Gastrocnemius medialis (tissue), 4 donors: ENCODE measurements around the gene AMH. TPM values are rescaled to one million over a fixed set of nuclear protein-coding genes. Genes with fewer than 3 reads are reported as not detected.

Experiments used
- ATAC-seq, 2 donors: fragments of 150-250 bp; one replicate each; pipeline ENCODE4 v1.9.1; 2016
- DNase-seq, 2 donors: peaks; one replicate each; pipeline ENCODE4 v3.0.0-alpha.2; 2019
- H3K27ac ChIP-seq, 4 donors: fragments of 200-600 bp; sonication (generic); 1 replicate in 1 of 4; 2 replicates in 3 of 4; pipeline ENCODE4 v1.5.1; 2016 to 2018; ENCODE audit warnings: mild to moderate bottlenecking in 2 of 4, moderate library complexity in 1 of 4
- H3K27me3 ChIP-seq, 3 donors: fragments of 200-600 bp; sonication (generic) in 2 of 3; 1 replicate in 1 of 3; 2 replicates in 2 of 3; pipeline versions ENCODE4 v1.5.1 to v1.6.0; 2016 to 2019; ENCODE audit warnings: mild to moderate bottlenecking in 1 of 3, moderate library complexity in 1 of 3
- H3K36me3 ChIP-seq, 2 donors: fragments of 200-600 bp; sonication (generic) in 1 of 2; one replicate each; pipeline ENCODE4 v1.5.1; 2017 to 2018
- H3K4me1 ChIP-seq, 2 donors: fragments of 200-600 bp; sonication (generic) in 1 of 2; one replicate each; pipeline ENCODE4 v1.5.1; 2016 to 2017; ENCODE audit warnings: mild to moderate bottlenecking in 2 of 2
- H3K4me3 ChIP-seq, 4 donors: fragments of 200-600 bp; sonication (generic) in 3 of 4; 1 replicate in 1 of 4; 2 replicates in 3 of 4; pipeline ENCODE4 v1.5.1; 2016 to 2019; ENCODE audit warnings: mild to moderate bottlenecking in 2 of 4
- H3K9me3 ChIP-seq, 3 donors: fragments of 200-600 bp; sonication (generic) in 2 of 3; 1 replicate in 1 of 3; 2 replicates in 2 of 3; pipeline ENCODE4 v1.5.1; 2016 to 2019
- CTCF ChIP-seq, 5 experiments: fragments of 450-650 bp in 3 of 5; fragments of 200-600 bp in 2 of 5; sonication (generic) in 2 of 5; IDR thresholded peaks in 4 of 5; conservative IDR thresholded peaks in 1 of 5; 1 replicate in 4 of 5; 2 replicates in 1 of 5; pipeline ENCODE4 v1.5.1; 2016 to 2019; ENCODE audit warnings: antibody characterized with exemption in 5 of 5, mild to moderate bottlenecking in 3 of 5, moderate library complexity in 3 of 5
- POLR2A ChIP-seq, 2 donors: fragments of 450-650 bp; IDR thresholded peaks; one replicate each; pipeline ENCODE4 v1.6.1; 2017; ENCODE audit warnings: antibody characterized with exemption in 2 of 2, mild to moderate bottlenecking in 2 of 2, moderate library complexity in 2 of 2
- in situ Hi-C, 4 donors: fragments of 200-750 bp; cut with MboI; loops; one replicate each; pipeline versions ENCODE4 v1.15.0 to v1.8.0; 2017; ENCODE audit warnings: low sequenced_read_pairs in 4 of 4
- intact Hi-C: fragments of 100-400 bp; cut with DNase I; formaldehyde crosslinking; loops from one replicate; pipeline ENCODE4 v1.15.1; 2023; ENCODE audit warnings: low total_unique reads
- total RNA-seq, 4 donors: library from RNA; depleted of rRNA; stranded (reverse); fragments of >200 nt; gene quantifications; one replicate each; pipeline versions ENCODE4 v1.1.0 to v1.2.3, GENCODE V29; 2016

AMH gene
- total RNA-seq, 4 donors from 2014 or later: 0.80 to 3.9 (median 1.2) TPM

DNA sequence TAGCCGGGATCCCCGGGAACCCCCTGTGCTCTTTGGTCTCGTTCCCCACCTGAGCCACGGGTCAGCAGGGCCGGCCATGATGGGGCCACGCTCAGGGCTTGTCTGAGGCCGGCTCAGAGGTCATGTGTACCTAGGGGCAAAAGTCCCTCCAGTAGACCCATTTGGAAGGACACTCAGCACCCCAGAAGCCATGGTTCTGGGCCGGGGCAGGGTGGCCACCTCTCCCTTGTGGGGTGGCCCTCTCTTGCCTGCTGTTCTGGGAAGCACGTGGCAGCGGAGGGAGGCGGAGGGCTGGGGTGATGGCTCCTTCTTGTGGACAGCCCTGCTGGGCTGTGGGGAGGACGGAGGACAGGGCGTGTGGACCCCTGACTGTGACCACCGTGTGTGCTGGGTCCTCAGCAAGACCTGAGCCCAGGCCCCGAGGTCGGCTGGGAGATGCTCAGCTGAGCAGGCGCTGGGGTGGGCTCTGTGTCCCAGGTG, 39.3 kb downstream of the AMH start:
- DNase-seq: no peak
- intact Hi-C loops (no loop called here), in situ Hi-C loops (loop anchor here (25.0 kb wide), 1 partner anchor 99 kb away; no protein-coding TSS in a partner anchor)
- no peak for ATAC-seq
- Histone ChIP-seq H3K4me3 (no peak overlapping the region), H3K9me3 (no peaks in the 10 kb centered on the region), H3K36me3 (no peaks in the 10 kb centered on the region), H3K4me1 (peaks cover 2 to 21% of the 10 kb centered on the region in 2 donors), H3K27ac (no peak overlapping the region), H3K27me3 (peaks cover 45 to 58% (median 51%) of the 10 kb centered on the region in 3 donors)
- TF ChIP-seq POLR2A (IDR thresholded peaks at IDR 0.05) (no peak), CTCF (IDR thresholded peaks at IDR 0.05 in 4 of 5, conservative IDR thresholded peaks at IDR 0.05 in 1 of 5) (no peak)

DNA sequence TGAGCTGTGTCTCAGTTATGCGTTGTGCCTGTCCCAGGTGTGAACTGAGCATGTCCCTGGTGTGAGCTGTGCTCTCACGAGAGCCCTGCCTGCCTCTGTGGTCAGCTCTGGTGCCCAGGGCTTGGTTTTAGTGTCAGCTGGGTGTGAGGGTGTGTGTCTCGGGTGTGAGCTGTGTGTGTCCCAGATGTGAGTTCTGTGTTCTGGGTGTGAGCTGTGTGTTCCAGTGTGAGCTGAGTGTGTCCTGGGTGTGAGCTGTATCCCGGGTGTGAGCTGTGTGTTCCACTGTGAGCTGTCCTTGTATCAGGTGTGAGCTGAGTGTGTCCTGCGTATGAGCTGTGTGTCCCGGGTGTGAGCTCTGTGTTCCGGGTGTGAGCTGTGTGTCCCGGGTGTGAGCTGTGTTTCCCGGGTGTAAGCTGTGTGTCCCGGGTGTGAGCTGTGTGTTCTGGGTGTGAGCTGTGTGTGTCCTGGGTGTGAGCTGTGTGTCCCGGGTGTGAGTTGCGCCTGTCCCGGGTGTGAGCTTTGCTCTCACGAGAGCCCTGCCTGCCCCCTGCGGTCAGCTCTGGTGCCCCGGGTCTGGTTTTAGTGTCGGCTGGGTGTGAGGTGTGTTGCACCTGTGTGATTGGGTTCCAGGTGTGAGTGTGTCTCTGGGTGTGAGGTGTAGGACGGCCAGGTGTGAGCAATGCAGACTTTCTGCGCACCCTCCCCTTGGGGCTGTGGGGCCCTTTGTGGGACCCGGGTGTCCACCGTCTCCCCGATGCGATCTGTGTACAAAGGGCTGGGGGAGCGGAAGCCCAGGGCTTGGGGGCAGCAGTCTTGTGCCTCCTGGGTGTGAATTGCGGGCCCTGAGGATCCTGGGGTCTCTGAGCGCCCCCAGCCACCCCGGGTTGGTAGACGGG, 39.9 kb downstream of the AMH start:
- Histone ChIP-seq H3K4me3 (peak overlapping the region in 2 of 4 donors; percentile 35 to 36), H3K9me3 (no peaks in the 10 kb centered on the region), H3K4me1 (peaks cover 2 to 21% of the 10 kb centered on the region in 2 donors), H3K27ac (no peak overlapping the region), H3K36me3 (no peaks in the 10 kb centered on the region), H3K27me3 (peaks cover 46 to 58% (median 51%) of the 10 kb centered on the region in 3 donors)
- no peak for TF ChIP-seq POLR2A (IDR thresholded peaks at IDR 0.05)
- no peak for TF ChIP-seq CTCF (IDR thresholded peaks at IDR 0.05 in 4 of 5, conservative IDR thresholded peaks at IDR 0.05 in 1 of 5)
- in situ Hi-C loops: loop anchor here (25.0 kb wide), 1 partner anchor 98 kb away; no protein-coding TSS in a partner anchor
- no peak for DNase-seq
- intact Hi-C loops: no loop called here
- ATAC-seq: peak in 1 of 2 donors; percentile 4

- H3K4me3 ChIP-seq: peak overlapping the region; percentile 5 to 36 (median 36)
- in situ Hi-C loops: loop anchor here (25.0 kb wide), 1 partner anchor 97 kb away; no protein-coding TSS in a partner anchor
- H3K9me3 ChIP-seq: no peaks in the 10 kb centered on the region
- peaks cover 47 to 58% (median 51%) of the 10 kb centered on the region in 3 donors for H3K27me3 ChIP-seq
- intact Hi-C loops: no loop called here
- no peak overlapping the region for H3K27ac ChIP-seq
- no peaks in the 10 kb centered on the region for H3K36me3 ChIP-seq
- TF ChIP-seq CTCF (IDR thresholded peaks at IDR 0.05 in 4 of 5, conservative IDR thresholded peaks at IDR 0.05 in 1 of 5) (no peak), POLR2A (IDR thresholded peaks at IDR 0.05) (no peak)
- H3K4me1 ChIP-seq: peaks cover 11 to 26% of the 10 kb centered on the region in 2 donors
- ATAC-seq: no peak
- no peak for DNase-seq
Observed at GRCh38 chr19:2289714-2290435, 40.8 kb downstream of the AMH start.

DNA sequence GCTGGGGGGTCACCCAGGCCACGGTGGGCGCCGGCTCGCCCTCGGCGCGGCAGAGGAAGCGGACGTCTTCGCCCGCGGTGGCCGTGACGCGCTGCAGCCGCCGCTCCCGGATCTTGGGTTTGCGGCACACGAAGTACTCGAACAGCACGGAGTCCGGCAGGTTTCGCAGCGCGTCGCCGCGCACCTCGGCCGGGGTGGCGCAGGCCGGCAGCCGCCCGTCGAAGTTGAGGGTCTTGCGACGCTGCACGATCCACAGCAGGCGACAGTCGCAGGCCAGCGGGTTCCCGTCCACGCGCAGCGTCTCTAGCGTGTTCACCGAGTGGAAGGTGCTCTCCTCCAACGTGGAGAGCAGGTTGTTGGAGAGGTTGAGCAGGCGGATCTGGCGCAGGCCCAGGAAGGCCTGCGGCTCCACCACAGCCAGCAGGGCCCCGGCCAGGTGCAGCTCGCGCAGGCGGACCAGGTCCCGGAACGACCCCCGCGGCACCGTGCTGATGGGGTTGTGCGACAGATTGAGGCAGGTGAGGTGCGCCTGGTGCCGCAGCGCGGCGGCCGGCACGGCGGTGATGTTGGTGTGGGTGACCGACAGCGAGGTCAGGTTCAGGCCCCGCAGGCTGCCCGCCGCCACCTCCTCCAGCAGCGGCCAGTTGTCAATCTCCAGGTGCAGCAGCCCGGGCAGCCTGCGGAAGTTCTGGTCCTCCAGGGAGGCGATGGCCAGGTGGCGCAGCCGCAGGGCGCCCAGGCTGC, 41.5 kb downstream of the AMH start:
- ATAC-seq (no peak), DNase-seq (no peak)
- in situ Hi-C loops (loop anchor here (25.0 kb wide), 1 partner anchor 97 kb away; no protein-coding TSS in a partner anchor), intact Hi-C loops (no loop called here)
- TF ChIP-seq CTCF (IDR thresholded peaks at IDR 0.05 in 4 of 5, conservative IDR thresholded peaks at IDR 0.05 in 1 of 5) (no peak), POLR2A (IDR thresholded peaks at IDR 0.05) (no peak)
- peaks cover 12 to 33% of the 10 kb centered on the region in 2 donors for H3K4me1 ChIP-seq
- H3K27ac ChIP-seq: no peak overlapping the region
- H3K27me3 ChIP-seq: peaks cover 47 to 58% (median 51%) of the 10 kb centered on the region in 3 donors
- no peaks in the 10 kb centered on the region for H3K9me3 ChIP-seq
- no peaks in the 10 kb centered on the region for H3K36me3 ChIP-seq
- peak overlapping the region; percentile 5 to 36 (median 36) for H3K4me3 ChIP-seq
